HG02623 (cell line): ENCODE measurements around the gene ZNF432.
"Not testable (repeated sequence)": the region's sequence is repeated elsewhere in the genome, so short reads cannot be mapped to it uniquely, and the experiment has no call there.

Source experiments
- ATAC-seq: cut with Tn5 transposase; IDR thresholded peaks from one replicate; pipeline ENCODE4 v1.9.1; 2021; ENCODE audit warnings: moderate library complexity; ENCODE audit not compliant: unreplicated experiment

Gene ZNF432

DNA sequence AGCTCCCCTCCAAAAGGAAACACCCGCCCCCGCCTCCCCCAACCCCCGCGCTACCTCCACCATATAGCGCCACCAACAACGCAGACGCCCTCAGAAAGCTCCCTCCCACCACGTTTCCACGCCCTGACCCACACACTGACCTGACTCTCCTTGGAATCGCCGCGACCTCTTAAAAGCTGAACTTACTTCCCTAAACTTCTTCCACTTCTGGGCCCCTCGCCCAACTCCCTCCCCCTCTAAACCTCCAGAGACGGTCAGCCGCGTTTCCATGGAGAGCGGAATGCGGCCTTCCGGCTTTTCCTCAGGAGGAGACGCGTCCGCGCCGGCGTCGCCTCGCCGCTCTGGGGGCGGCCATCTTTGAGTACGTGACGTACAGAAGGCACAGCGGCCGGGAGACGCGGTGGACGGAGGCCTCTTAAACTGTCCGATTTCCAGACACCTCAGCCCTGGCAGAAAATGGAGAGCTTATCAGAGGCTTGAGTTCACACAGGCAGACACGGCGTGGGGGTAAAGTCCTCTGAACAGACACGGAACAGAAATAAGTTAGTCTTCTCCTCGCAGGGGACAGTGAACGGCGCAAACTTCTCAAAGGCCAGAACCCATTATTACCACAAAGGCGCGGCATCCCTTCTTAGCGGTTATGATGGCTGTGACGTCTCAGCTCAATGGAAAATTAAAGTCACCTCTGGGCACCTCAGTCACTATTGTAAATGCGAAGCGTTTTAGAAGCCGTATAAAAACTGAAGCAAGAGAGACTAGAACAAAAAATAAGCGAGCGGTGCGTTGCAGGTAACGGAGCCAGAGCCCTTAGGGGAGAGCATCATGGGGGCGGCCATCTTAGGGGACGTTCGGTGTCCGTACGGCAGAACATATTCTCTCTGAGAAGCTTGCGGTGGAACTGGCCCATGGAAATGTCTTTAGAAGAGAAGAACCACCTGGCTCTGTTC, at the start of gene ZNF432:
Gene ZNF432 (minus strand): TSS at position 284 of the 947 bp plus-strand sequence. CDS start 1,970 bp downstream, outside the sequence.
- ATAC-seq, result peak; percentile 88

GRCh38 chr19:52096416-52096815, 47.8 kb upstream of the ZNF432 start:
- not testable (repeated sequence) for ATAC-seq

- peak; percentile 81 for ATAC-seq
Measured at GRCh38 chr19:52095172-52096014, 46.8 kb upstream of the ZNF432 start, which contains the start of gene ZNF841. TSS of gene ZNF841 (minus strand) at chr19:52095765. CDS start at chr19:52084801, 10,964 bp downstream.

DNA sequence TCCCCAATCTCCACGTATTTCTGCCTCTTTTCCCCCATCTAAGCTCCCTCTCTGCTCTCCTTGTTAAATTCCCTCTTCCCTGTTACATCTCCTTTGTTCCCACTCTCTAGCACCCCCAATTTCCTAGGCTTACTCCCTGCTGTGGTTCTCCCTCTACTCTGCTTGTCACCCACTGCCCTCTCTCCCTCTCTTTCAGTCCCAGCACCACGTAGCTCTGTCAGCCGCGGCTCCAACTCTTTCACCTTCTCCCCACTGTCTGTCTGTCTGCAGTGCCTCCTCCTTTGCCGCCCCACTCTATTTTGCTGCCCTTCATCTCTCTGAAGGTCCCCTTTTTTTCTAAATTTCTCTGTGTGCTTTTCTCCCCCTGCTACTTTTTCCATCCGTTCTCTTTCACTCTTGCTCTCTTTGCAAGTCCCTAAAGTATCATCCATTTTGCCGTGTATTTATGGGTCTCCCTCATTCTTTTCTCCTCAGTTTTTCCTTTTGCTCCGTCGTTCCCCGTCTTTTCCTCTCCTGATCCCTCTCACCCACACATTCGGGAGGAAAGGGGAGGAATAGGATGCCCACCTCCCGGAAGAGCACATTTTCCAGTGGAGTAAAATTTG, 46.0 kb upstream of the ZNF432 start:
- ATAC-seq, result no peak

GRCh38 chr19:52086481-52086880, 37.8 kb upstream of the ZNF432 start:
- ATAC-seq, result no peak

DNA sequence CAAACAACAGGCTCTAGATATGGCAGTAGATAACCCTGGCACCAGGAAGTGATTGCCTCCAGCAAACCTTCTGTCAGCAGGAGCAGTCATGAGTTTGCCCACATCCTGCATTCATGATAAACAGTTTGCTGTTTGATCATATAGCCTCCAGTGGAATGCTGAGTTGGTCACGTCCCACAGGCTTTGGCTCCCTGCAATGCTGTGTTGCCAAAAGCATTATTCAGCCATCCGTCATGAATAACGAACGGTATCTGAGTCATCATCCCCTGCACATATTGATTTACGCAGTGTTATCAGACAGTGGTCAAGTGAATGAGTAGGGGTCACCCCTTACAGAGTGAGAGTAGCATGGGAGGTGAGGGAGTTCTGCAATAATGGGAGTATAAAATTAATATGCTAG, 21.9 kb upstream of the ZNF432 start:
- no peak for ATAC-seq

DNA sequence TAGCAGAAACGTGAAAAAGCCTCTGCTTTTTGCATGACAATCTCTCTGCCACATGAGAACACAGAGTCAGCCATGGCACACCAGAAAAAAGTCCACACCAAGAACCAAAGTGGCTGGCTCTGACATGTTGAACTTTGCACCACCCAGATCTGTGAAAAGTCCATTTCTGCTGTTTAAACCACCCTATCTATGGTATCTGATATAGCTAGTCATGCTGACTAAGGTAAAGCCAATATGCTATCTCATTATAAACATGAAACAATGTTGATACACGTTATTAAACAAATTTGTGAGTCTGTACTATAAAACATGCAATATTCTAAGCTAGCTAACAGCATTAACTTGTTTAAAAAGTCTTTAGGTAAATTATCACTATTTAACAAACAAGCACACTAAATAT, 21.0 kb upstream of the ZNF432 start:
- no peak for ATAC-seq

DNA sequence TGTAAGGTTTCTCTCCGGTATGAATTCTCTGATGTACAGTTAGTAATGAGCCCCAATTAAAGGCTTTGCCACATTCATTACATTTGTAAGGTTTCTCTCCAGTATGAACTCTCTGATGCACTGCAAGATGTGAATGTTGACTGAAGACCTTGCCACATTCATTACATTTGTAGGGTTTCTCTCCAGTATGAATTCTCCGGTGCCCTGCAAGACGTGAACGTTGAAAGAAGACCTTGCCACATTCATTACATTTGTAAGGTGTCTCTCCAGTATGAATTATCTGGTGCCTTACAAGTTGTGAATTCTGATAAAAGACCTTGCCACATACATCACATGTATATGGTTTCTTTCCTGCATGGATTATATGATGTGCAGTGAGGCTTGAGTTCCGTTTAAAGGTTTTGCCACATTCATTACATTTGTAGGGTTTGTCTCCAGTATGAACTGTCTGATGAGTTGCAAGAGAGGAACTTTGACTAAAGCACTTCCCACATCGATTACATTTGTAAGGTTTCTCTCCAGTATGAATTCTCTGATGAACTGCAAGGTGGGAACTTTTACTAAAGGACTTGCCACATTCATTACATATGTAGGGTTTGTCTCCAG, 17.7 kb upstream of the ZNF432 start:
- ATAC-seq, result no peak

DNA sequence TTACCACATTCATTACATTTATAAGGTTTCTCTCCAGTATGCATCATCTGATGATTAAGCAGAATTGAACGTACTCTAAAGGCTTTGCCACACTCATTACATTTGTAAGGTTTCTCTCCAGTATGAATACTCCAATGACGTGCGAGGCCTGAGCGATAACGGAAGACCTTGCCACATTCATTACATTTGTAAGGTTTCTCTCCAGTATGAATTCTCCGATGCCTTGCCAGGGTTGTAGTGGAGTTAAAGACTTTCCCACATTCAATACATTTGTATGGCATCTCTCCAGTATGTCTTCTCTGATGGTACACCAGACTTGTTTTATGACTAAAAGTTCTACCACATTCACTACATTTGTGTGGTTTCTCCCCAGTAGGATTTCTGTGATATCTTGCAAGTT, 16.8 kb upstream of the ZNF432 start:
- no peak for ATAC-seq

DNA sequence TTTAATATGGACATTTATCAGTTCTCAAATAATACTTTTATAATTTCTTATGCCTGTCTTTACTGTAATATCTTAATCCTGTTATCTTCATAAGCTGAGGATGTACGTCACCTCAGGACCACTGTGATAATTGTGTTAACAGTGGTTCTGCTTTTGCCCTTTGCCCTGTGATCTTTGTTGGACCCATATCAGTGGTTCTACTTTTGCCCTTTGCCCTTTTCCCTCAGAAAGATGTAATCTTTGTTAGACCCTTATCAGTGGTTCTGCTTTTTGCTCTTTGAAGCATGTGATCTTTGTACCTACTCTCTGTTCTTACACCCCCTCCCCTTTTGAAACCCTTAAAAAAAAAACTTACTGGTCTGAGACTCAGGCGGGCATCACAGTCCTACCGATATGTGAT, 7.8 kb upstream of the ZNF432 start:
- not testable (repeated sequence) for ATAC-seq

GRCh38 chr19:52051736-52052135, 3.1 kb upstream of the ZNF432 start:
- not testable (repeated sequence) for ATAC-seq

GRCh38 chr19:52039169-52039568, 9.5 kb downstream of the ZNF432 start:
- no peak for ATAC-seq

DNA sequence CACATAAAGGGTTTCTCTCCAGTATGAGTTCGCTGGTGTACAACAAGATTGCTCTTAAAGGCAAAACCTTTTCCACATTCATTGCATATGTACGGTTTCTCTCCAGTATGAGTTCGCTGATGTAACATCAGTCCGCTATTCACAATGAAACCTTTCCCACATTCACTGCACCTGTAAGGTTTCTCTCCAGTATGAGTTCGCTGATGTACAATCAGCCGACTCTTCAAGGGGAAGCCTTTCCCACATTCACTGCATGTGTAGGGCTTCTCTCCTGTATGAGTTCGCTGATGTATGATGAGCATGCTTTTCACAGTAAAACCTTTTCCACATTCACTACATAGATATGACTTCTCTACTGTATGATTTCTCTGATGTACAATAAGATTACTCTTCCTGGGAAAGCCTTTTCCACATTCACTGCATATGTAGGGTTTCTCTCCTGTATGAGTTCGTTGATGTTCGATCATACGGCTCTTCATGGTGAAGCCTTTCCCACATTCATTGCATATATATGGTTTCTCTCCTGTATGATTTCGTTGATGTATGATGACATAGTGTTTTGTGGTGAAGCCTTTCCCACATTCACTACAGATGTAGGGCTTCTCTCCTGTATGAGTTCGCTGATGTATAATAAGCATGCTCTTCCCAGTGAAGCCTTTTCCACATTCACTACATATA, 14.4 kb downstream of the ZNF432 start:
- ATAC-seq, result no peak

- peak; percentile 16 for ATAC-seq
Measured at GRCh38 chr19:52028780-52029123, 19.9 kb downstream of the ZNF432 start.

DNA sequence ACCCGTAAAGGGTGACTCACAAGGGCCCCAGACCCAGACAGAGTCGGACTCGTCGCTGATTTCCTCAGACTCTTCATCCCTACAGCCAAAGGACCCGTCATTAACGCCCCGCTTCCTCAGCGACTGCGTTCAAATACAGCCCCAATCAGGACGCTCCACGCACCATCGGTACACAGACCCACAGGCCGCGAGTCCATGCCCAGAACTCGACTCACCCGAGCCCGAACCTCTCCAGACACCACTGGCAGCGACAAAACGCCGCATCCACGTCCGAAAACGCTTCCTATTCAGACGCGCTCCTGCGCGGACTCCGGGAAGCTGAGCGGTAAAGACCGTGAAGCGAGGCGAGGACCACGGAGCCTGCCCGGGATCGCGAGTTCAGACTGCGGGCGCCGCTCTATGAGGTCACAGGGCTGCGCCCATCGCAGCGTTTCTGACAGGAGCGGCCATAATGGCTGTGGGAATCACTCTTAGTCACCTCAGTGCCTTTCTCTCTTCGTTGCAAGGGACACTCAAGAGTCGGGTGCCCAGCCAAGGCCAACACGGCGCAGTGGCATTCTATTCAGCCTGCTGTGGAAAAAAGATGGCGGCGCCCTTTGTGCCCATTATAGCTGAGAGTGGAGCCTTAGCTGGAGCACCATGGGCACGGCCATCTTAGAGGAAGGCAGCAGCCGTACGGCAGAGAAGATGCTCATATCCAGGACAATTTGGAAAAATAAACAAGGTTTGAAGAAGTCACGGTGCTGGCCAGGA, 20.4 kb downstream of the ZNF432 start, which contains the start of gene ZNF614:
Gene ZNF614 (minus strand): TSS at position 353 of the 753 bp plus-strand sequence. CDS start 2,634 bp downstream, outside the sequence.
- peak; percentile 82 for ATAC-seq

GRCh38 chr19:52026255-52026990, 22.2 kb downstream of the ZNF432 start:
- not testable (repeated sequence) for ATAC-seq

- not testable (repeated sequence) for ATAC-seq
Measured at GRCh38 chr19:52024478-52024877, 24.2 kb downstream of the ZNF432 start.

DNA sequence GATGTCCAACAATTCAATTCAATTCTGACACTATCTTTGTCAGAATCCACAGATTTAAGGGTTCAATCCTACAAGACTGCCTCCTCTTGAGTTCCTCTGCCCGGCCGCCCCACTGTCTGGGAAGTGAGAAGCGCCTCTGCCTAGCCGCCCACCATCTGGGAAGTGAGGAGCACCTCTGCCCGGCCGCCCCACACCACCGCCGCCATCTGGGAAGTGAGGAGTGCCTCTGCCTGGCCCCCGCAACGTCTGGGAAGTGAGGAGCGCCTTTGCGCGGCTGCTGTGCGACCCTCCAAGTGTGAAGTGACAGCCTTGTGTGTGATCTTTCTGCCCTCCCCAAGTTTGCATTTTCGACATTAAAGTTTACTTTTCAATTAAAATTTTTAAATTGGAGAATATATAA, 26.4 kb downstream of the ZNF432 start:
- ATAC-seq, result no peak

DNA sequence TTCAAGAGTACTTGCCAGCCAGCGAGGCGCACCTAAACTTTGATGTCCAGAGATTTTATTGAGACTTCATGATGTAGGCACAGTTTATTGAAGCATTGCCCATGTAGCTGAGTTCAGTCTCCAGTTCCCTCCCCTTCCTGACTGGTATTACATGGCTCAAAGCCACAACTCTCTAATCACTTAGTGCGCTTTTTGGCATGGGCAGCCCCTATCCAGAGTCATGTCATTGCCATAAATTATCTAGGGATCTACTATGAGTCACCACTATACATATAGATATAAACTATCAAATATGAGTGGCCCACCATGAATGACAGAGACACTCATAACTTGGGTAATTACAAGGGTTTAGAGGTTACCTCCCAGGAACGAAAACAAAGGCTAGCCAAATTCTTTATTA, 28.1 kb downstream of the ZNF432 start:
- ATAC-seq, result no peak
